NCI-H2081 (cell line): ENCODE measurements around the gene PIM3.

Experiments used
- DNase-seq, 2 experiments: peaks; one replicate each; lab custom pipeline; 2025; lab: John Stamatoyannopoulos, UW

The PIM3 gene

DNA sequence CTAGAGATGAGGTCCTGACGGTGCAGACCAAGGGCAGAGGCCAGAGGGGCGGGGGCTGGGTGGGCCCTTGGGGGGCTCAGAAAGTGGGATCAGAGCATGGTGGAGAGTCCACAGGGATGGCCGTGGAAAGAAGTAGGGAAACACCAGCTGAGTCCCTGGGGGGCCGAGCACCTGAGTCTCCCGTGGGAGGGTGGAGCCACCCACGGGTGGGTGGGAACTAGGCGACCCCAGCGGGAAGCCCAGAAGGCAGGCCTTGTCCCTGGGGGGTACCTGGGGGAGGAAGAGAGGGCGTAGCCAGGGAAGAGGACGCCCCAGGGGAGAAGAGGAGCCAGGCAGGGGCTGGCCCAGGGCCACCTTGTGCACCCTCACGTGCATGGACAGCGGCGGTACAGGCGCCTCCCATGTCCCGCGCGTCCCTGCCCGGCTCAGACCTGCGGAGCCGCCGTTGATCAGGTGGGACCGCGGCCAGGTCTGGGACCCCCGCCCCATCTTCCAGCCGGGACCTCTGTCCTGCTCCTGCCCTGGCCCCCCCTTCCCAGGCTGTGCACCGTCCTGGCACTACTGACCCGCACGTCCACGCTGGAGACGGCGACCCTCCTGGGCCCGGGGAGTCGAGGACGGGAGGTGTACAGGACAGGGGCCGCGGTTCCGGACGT, 31.9 kb upstream of the PIM3 start:
- DNase-seq, result no peak

DNA sequence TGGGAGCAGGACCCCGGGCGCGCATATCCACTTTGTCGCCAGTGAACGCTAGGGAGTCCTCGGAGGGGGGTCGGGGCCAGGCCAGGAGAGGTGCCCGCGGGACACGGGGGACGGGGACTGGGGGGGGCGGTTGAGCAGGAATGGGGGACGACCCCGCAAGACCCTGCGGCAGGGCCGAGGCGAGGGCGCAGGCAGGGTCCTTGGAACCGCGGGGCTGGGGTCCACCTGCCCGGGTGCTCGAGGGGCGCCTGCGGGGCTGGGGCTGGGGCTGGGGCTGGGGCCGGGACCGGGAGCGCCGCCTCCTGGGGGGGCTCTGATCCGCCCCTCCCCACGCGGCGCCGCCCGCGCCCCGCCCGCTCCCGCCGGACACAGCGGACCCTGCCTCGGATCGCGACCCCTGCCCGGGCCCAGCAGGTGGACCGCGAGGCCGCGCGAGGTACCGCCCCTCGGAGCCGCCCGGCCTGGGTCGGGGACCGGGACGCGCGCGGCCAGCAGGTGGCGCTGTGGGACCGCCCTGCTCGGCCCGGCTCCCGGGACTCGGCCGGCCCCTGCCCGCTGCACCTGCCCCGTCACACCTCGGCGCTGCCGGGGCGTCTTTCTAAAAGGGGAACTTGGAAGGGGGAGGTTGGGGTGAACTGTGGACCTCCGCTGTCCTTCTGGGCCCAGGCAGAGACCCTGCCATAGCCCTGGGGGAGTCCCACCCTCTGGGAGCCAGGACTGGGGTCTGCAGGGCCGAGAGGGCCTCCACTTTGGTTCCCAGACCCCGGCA, 31.2 kb upstream of the PIM3 start:
- peak; percentile 22 to 32 for DNase-seq

DNA sequence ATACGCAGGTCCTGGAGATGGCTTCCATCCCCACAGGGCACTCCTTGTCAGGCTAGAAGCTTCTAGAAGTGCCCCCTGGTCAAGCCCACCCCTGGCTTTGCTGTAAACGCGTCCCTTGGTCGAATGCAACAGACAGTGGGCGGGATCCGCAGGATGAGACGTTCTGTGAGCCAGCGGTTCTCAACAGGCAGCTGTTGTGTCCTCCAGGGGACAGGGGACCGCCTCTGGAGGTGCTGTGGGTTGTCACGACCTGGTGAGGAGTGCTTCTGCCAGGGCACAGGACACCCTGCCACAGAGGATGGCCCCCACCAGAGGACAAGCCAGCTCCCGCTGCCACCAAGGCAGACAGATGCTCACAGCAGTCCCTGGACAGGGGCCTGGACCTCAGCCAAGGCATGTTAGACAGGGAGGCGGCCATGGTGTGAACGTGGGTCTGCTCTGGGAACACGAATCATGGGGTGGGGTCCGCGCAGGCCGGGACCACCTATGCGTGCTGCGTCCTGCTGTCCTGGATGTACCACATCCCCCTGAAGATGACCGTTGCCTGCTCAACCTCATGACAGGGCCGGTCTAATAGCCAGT, 30.5 kb upstream of the PIM3 start:
- DNase-seq, result no peak

DNA sequence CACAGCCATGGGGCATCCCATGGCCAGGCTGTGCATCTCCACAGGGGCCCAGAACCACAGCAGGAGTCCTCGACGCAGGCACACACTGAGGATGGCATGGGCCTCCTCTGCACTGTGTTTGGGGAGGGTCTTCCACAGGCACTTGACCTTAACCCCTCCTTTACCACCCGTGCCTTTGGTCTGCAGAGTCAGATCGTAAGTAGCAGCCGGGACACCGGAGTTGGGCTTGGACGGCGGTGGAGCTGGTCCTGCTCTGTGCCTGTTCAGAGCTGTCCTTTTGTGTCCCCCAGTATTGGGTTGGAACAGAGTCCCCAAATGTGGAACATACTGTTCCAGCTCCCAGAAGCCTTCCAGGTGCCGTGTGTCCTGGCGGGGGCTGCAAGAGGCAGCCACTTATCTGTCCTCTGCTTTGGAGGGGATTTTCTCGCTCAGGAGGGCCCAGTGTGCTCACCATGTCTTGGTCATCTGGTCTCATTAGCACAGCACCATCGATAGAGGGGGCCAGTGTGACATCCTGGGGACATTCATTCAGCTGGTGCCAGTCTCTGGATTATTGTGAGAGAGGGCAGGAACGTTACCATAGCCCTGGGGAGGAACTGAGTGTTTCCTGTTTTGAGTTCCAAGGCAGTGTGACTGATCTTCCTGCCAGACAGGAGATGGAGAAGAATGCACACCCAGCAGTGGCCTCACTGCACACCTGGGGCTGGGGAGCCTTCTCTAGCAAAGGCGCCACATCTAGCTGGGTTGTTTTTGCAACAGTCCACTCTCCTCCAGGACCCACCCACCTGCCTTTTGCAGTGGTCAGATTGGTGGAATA, 29.8 kb upstream of the PIM3 start:
- DNase-seq, result peak; percentile 50 to 70

DNA sequence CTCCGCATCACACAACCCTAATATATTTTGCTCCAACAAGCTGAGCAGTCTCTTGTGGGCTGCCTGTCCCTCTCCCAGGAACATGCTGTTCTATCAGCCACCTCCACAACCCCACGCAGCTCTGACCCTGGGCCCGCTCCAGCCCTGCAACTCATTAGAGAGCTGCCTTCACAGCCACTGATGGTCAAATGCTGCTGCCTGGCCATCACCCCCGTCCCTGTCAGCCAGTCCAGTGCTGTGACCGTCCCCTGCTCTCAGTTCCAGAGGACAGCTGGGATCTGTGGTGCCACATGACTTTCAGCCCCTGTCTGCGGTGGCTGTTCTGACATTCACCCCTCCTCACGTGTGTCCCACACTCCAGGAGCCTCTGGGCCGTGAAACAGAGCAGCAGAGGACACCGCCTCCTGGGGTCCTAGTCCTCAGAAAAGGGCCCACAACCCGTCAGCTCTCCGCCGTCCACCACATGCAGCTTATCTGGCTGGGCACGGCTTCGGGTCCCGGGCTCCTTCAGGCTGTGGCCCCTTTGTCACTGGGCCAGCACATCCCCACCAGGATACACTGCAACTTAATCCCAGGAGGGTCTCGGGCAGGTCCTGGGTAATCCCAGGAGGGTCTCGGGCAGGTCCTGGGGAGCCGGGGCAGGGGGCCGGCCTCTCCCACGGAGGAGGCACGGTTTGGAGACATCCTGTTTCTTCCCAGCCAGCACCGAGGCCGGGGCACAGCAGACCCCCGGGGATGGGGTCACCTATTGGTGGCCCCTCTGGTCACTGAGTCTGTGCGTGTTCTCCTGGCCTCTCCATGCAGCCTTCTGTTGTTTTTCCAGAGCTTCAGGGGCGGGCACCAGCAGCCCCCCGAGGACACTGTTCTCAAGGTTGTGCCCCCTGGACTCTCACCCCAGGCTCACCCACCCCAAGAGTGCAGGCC, 27.1 kb upstream of the PIM3 start:
- no peak for DNase-seq

DNA sequence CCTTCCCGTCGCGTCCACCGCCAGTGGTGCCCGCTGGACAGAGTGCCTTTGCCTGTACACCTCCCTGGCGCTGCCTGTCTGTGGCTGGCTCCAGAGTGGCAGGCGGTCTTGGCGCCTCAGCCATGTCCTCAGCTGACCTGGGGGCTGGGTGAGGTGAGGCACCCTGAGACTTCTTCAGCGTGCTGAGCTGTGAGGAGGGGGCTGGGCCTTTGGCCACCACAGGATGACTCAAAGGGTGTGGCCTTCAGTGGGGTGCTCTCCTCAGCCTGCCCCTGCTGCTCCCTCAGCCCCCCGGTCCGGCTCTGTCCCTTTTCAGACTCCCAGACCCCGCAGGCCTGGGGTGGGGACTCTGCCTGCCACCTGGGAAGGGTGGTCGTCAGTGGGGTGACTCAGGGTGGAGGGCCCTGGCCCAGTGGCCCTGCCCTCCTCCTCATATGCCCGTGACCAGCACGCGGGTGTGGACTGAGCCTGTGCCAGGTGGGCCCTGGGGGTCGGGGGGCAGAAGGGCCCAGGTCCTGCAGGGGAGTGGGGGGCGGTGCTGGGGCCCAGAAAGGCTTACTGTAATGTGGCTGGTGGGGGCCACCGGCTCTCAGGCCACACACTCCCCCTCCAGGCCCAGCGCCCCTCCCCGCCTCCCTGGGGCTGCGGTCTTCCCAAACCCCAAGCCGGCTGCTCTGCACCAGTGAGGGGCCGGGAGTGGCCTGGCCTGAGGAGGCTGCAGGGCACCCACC, 26.2 kb upstream of the PIM3 start:
- DNase-seq, result no peak

DNA sequence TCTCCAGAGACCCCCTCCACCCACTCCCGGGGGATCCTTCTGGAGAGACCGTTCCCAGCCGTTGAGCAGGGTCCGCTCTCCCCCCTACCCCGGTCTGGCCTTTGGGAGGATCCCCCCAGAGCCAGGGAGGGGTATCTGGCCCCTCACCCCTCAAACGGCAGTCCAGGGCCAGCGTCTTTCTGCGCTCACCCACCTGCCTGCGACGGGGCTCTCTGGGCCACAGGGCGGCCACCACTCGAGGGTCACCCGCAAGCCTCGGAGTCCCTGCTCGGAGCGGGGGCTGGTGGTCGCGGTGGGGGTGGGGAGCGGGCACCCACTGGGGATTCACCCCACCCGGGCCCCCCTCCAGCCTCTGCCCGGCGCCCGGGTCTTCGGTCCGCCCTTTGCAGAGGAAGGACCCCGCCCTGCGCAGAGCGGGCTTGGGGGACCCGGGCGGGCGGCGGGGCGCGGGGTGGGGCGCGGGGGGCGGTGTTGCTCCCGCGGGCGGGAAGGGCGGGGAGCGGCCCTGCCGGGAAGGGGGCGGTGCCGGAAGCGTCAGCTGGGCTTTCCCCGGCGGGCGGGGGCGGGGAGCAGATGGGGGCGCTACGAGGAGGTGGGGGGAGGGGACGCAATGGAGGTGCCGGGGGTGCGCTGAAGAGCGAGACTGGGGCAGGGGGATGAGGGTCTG, 25.5 kb upstream of the PIM3 start:
- DNase-seq, result no peak

DNA sequence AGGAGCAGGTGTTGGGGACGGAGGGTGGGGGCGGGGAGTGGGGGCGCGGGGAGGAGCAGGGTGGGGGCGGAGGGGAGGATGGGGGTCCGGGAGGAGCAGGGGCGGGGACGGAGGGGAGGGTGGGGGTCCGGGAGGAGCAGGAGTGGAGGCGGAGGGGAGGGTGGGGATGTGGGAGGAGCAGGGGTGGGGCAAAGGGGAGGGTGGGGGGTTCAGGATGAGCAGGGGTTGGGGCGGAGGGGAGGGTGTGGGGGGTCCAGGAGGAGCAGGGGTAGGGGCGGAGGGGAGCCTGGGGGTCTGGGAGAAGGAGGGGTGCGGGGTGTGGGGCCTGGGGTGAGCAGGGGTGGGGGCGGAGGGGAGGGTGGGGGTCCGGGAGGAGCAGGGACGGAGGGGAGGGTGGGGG, 25.0 kb upstream of the PIM3 start:
- no peak for DNase-seq

DNA sequence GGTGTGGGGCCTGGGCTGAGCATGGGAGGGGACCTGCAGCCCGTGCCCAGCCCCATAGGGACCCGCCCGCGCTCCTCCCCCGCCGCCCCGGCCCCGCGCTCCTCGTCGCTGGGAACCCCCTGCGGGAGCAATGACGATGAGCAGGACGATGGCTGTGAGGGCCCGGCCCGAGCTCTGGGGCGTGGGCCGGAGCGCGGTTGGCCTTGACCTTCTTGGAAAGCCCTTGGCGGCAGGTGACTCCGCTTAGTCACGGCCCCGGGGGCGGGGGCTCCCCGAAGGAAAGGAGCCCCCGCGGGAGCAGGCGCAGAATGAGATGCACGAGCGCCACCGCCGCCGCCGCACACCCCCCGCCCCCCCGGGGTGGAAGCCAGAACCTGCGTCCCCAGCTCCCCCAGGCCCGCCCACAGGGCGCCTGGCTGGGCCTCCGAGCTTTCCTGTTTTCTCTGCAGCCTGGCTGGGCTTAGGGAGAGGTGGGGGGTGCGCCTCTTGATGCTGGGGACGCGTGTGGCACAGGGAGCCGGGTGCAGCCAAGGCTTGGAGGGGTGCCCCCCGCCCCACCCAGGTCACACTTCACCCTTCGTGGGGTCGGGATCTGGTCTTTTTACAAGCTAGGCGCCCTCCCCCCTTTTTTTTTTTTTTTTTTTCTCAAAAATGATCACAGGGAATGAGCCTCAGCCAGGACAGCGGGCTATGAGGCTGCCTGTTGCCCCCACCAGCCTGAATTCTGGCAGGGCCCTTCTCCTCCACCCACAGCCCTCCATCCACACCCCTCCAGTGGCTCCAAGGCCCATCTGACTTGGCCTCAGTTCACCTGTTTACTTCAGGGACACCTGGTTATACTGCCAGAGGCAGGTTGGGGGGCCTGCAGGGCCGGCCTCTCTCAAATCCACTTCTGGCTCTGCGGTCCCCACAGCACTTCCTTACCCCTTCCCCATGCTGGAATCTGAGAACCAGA, 24.3 kb upstream of the PIM3 start:
- peak; percentile 25 to 52 for DNase-seq

DNA sequence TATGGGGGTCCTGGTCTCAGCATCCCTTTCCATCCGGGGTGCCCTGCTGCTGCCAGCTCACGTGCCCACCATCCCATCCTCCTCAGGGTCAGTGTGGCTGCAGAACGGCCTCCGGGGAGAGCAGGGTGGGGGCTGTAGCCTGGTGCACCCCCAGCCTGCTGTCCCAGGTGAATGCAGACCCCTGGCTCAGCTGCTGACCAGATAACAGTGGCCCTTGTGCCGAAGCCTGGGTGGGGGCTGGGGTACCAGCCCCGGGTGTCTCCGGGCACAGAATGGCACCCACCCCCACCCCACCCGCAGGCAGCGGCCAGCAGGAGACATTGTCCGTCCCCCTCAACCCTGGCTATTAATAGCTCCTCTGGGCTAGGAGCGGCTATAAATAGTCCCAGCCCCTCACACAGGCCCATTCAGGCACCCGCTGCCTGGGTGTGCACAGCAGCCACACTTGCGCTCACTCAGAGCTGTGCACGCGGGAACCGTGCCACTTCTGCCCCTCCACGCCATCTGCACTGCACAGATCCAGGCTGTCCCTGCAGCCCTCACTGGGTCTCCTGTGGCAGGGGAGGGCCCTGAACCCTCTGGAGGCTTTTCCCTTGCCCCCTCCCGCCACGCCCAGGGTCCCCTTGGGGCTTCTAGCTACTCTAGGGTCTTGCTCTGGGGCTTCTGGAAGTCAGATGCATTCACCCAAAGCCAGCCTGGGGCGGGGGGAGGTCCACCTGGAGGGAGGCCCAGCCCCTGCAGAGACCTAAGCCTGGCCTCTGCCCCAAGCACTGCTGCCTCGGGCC, 23.4 kb upstream of the PIM3 start:
- DNase-seq, result no peak

DNA sequence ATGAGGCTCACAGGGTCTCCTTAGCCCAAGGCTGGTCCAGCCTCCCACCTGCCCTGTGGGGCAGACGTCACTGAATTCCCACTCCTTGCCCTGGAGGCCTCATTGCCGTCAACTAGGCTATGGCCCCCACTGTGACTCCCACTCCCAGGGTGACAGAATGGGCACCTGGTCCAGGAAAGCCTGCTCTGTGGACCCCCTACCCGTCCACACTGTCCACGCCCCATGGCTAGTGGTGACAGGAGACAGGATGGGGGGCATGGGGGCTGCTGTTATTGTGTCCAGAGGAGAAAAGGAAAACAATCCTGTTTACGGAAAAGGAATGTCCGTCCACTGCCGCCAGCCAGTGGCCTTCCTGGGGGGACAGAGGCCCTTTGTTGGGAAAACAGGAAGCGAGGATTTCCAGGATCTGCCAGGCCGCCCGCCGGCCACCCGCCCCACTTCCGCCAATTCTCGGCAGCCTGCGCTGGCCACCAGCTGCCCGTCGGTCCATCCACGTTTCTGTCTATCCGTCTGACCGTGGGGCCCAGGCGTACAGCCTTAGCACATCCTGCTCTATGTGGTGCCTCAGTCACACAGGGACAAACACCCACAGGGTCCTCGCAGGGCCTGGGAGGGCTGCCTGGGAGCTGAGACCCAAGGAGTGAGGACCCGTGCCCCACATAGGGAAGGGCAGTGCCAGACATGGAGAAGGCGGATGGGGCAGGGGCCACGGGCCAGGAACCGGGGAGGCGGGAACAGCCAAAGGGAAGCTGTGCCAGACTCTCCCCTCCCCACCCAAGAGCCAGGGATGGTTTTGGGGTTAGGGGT, 22.6 kb upstream of the PIM3 start:
- no peak for DNase-seq

DNA sequence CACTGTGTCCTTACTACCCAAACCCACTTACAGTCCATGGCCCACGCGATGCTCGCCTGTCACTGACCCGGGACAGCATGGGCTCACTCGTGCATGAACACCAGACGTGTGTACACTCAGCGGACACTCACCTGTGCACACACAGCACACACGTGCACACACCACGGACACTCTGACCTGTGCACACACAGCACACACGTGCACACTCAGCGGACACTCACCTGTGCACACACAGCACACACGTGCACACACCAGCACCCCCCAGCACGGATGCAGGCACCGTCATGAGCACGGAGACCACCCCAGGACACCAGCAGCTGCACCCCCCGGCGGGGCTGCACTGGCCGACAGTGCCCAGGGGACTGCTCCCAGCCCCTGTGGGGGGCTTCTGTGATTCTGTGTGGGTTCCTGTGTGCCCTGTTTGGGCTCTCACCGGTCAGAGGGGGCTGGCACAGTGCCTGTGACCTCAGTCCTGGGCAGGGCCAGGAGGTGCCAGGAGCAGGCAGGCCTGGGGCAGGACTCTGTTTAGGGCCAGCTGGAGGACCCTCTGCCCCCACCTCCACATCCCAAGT, 21.9 kb upstream of the PIM3 start:
- DNase-seq, result no peak

DNA sequence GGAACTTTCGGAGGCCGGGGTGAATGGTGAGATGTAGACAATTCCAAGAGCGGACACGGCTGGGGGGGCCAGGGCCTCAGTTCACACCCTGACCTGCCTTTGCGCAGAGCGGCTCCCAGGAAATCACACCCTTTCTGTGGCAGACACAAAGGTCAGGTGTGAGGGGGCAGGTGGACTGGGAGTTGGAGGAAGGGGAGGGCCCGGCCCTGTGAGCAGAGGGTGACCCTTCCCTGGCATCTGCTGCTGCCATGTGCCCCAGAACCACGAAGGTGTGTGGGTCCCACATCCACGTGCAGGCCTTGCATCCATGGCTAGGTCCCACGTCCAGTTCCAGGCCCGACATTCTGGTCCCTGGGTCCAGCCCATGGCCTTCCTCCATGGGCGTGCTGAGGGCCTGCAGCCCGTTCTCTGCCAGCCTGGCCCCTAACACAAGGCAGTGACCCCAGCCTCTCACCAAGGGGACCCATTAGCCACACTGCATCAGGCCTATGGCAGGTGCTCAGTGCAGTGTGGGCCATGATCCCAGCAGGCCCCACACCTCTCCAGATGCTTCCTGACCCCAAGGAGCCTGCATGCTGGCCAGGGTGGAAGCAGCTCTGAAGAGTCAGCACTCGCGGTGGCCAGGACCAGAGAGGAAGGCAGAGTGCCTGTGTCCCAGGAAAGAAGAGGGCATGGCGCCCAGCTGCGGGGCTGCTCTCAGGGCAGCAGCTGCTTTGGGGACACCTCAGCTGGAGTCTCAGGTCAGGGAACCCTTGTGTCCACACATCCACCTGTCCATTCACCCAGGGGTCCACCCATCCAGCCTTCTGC, 18.9 kb upstream of the PIM3 start:
- DNase-seq, result no peak

DNA sequence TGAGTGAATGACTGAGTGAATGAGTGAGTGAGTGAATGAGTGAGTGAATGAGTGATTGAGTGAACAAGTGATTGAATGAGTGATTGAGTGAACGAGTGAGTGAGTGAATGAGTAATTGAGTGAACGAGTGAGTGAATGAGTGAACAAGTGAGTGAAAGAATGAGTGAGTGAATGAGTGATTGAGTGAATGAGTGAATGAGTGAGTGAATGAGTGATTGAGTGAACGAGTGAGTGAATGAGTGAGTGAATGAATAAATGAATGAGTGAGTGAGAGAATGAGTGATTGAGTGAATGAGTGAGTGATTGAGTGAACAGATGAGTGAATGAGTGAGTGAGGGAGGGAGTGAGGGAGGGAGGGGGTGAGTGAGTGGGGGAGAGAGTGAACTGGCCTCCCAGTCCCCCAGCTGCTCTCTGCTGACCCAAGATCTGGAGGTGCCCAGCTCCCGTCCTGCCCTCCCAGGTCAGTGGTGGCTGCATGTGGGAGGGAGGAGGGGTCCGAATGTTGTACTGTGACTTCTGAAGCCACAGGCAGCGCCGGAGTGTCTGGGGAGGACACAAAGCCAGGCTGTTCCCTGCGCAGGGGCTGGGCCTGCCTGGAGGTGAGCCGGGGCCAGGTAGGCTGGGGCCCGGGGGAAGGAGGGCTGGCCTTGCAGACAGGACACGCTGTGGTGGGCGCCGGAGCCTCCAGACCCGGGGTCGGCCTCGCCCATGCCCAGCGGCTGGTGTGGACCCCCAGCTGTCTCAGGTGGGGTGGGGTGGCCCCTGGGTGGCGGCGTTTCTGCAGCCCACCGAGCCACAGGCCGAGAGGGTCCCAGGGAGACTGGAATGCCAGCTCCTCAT, 17.8 kb upstream of the PIM3 start:
- no peak for DNase-seq

DNA sequence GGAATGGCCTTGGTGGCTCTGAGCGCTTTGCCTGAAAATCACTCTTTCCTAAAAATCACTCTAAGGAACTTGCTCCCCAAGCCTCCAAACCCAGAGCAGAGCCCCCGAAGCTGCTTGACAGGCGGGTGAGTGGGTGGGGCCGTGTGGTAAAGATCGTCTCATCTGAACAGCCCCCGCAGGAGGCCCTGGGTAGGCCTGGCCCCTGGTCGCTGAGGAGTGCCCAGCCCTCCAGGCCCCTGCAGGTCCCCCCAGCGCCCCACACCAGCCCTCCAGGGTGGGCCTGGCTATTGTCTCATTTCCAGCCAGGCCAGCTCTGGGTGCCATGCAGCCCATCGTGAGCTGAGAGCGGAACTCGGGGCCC, 17.2 kb upstream of the PIM3 start:
- no peak for DNase-seq
